ENCODE measurements around the gene CACNA1C.

DNA sequence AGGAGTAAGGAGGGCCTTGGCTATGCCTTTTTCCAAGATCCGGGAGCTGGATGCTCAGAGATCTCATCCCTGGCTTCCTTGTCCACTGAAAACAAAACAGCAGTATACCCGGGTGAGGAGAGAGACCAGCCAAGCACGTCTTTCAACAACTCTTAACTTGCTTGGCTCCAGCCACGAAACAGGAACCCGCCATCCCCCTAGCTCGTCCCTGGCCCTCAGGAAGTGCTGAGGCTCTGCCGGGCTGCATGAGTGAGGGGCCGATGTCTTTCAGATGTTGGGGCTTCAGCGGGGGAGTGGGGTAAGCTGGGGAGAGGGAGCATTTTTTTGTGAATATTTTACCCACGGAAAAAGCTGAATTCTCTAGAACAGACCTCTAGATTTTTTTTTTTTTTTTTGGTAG lies 231.1 kb downstream of the CACNA1C start:
- TF ChIP-seq, protein P1, sequence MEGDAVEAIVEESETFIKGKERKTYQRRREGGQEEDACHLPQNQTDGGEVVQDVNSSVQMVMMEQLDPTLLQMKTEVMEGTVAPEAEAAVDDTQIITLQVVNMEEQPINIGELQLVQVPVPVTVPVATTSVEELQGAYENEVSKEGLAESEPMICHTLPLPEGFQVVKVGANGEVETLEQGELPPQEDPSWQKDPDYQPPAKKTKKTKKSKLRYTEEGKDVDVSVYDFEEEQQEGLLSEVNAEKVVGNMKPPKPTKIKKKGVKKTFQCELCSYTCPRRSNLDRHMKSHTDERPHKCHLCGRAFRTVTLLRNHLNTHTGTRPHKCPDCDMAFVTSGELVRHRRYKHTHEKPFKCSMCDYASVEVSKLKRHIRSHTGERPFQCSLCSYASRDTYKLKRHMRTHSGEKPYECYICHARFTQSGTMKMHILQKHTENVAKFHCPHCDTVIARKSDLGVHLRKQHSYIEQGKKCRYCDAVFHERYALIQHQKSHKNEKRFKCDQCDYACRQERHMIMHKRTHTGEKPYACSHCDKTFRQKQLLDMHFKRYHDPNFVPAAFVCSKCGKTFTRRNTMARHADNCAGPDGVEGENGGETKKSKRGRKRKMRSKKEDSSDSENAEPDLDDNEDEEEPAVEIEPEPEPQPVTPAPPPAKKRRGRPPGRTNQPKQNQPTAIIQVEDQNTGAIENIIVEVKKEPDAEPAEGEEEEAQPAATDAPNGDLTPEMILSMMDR (IDR thresholded peaks at IDR 0.05), result no peak
- TF ChIP-seq POLR2A (IDR thresholded peaks at IDR 0.05), result no peak

Data from tibial nerve (tissue), 3 donors.